GM12878 (cell line): ENCODE measurements around the gene MRAS. TPM values are rescaled to one million over a fixed set of nuclear protein-coding genes. Genes with fewer than 3 reads are reported as not detected.

ENCODE experiments used
- ATAC-seq: fragments of 200-7000 bp; cut with Tn5 transposase; 3 replicates; pipeline ENCODE4 v1.9.1; 2020; ENCODE audit warnings: mild to moderate bottlenecking, moderate library complexity
- BruUV-seq: library from RNA; stranded (reverse); fragments of 400-500 nt; replicated peaks from 2 replicates; lab custom pipeline; 2021; lab: Mats Ljungman, UMichigan
- CTCF ChIA-PET: fragments of 300-600 bp; sonication (Branson Sonifier 250); formaldehyde crosslinking; extraction: SDS; loops from one replicate; lab custom pipeline; 2021; ENCODE audit warnings: inconsistent platforms; lab: Yijun Ruan, JAX
- POLR2A ChIA-PET: fragments of 350-600 bp; formaldehyde crosslinking; extraction: SDS; loops from one replicate; lab custom pipeline; 2021; ENCODE audit warnings: inconsistent platforms; lab: Charles Lee
- RAD21 ChIA-PET: fragments of 300-600 bp; sonication (Branson Sonifier 250); formaldehyde crosslinking; loops from one replicate; lab custom pipeline; 2023; ENCODE audit warnings: antibody characterized with exemption; ENCODE audit not compliant: unreplicated experiment; lab: Charles Lee
- SMC1A ChIA-PET: fragments of 300-600 bp; sonication (Branson Sonifier 250); formaldehyde crosslinking; loops from one replicate; lab custom pipeline; 2023; ENCODE audit not compliant: unreplicated experiment, uncharacterized antibody; lab: Charles Lee
- DNase-seq: peaks from one replicate; pipeline ENCODE4 v3.0.0-alpha.2; 2011; ENCODE audit warnings: low read depth, low spot score
- FAIRE-seq: peaks from 3 replicates; lab custom pipeline; 2011; peaks lifted over from hg19 to GRCh38; lab: Jason Lieb, UNC
- H2AFZ ChIP-seq: 2 replicates; pipeline ENCODE4 v1.6.0; 2011; ENCODE audit warnings: low read depth, low read length, control low read depth; ENCODE audit not compliant: control insufficient read depth
- H3K27ac ChIP-seq: 2 replicates; pipeline ENCODE4 v1.5.1; 2011; ENCODE audit warnings: control low read depth; ENCODE audit not compliant: control insufficient read depth, insufficient read depth
- H3K27me3 ChIP-seq, 2 experiments: replicated peaks in 1 of 2; 2 replicates each; pipeline versions ENCODE4 v1.6.0 to v1.6.1; 2011; ENCODE audit warnings: low read length in 1 of 2; ENCODE audit not compliant: control insufficient read depth in 2 of 2, insufficient read depth in 2 of 2
- H3K36me3 ChIP-seq, 2 experiments: 2 replicates each; pipeline ENCODE4 v1.5.1; 2011; ENCODE audit warnings: low read length in 1 of 2; ENCODE audit not compliant: control insufficient read depth in 2 of 2, insufficient read depth in 2 of 2
- H3K4me1 ChIP-seq: 2 replicates; pipeline ENCODE4 v1.6.1; 2011; ENCODE audit warnings: mild to moderate bottlenecking, low read length, moderate library complexity, mixed read lengths; ENCODE audit not compliant: control insufficient read depth, insufficient read depth
- H3K4me2 ChIP-seq: 2 replicates; pipeline ENCODE4 v1.6.0; 2011; ENCODE audit warnings: control low read depth; ENCODE audit not compliant: control insufficient read depth, insufficient read depth
- H3K4me3 ChIP-seq: fragments of 200-600 bp; sonication (generic); 2 replicates; pipeline ENCODE4 v1.5.1; 2016
- H3K79me2 ChIP-seq: 2 replicates; pipeline ENCODE4 v1.6.0; 2011; ENCODE audit warnings: low read length; ENCODE audit not compliant: control insufficient read depth, insufficient read depth
- H3K9ac ChIP-seq: 2 replicates; pipeline ENCODE4 v1.8.0; 2011; ENCODE audit warnings: low read length, control low read depth, mixed read lengths; ENCODE audit not compliant: control insufficient read depth, insufficient read depth
- H3K9me3 ChIP-seq: replicated peaks from 3 replicates; pipeline ENCODE4 v1.5.1; 2011; ENCODE audit warnings: mild to moderate bottlenecking, low read length; ENCODE audit not compliant: control insufficient read depth, insufficient read depth
- H4K20me1 ChIP-seq: 2 replicates; pipeline ENCODE4 v1.6.0; 2011; ENCODE audit not compliant: control insufficient read depth, insufficient read depth
- CBX3 ChIP-seq: fragments of 200-600 bp; sonication (generic); IDR thresholded peaks from 2 replicates; pipeline ENCODE4 v1.6.1; 2016; ENCODE audit warnings: low read depth, borderline replicate concordance
- CREB1 ChIP-seq: IDR thresholded peaks from 2 replicates; pipeline ENCODE4 v1.6.1; 2012; ENCODE audit warnings: low read depth, mild to moderate bottlenecking, inconsistent platforms
- FOXM1 ChIP-seq: IDR thresholded peaks from 2 replicates; pipeline ENCODE4 v1.6.1; 2012; ENCODE audit warnings: low read depth, mild to moderate bottlenecking, inconsistent platforms, low read length, moderate library complexity
- IKZF2 ChIP-seq, 2 experiments: fragments of 450-650 bp; IDR thresholded peaks; 2 replicates each; pipeline ENCODE4 v1.6.1; 2017; ENCODE audit warnings: mild to moderate bottlenecking in 2 of 2, moderate library complexity in 2 of 2
- JUND ChIP-seq: IDR thresholded peaks from 2 replicates; pipeline ENCODE4 v1.6.1; 2012; ENCODE audit warnings: low read depth, mild to moderate bottlenecking, low read length, improper control_type of control experiment, moderate library complexity
- MYC ChIP-seq: IDR thresholded peaks from 2 replicates; pipeline ENCODE4 v1.6.1; 2011; ENCODE audit warnings: mild to moderate bottlenecking, low read length, moderate library complexity, inconsistent platforms; ENCODE audit not compliant: insufficient read depth, insufficient replicate concordance, insufficient read length, severe bottlenecking
- NR2C2 ChIP-seq: IDR thresholded peaks from 2 replicates; pipeline ENCODE4 v1.6.1; 2011; ENCODE audit warnings: borderline replicate concordance, low read depth; ENCODE audit not compliant: control insufficient read depth, insufficient read length
- POU2F2 ChIP-seq: IDR thresholded peaks from 3 replicates; pipeline ENCODE4 v1.6.1; 2011; ENCODE audit warnings: low read depth, mild to moderate bottlenecking, low read length, borderline replicate concordance
- RBBP5 ChIP-seq: fragments of 200-600 bp; sonication (generic); conservative IDR thresholded peaks from 2 replicates; pipeline ENCODE4 v1.6.1; 2016
- SMC3 ChIP-seq: IDR thresholded peaks from 2 replicates; pipeline ENCODE4 v1.6.1; 2011; ENCODE audit warnings: low read length, improper control_type of control experiment, borderline replicate concordance
- SPI1 ChIP-seq: IDR thresholded peaks from 2 replicates; pipeline ENCODE4 v1.6.1; 2011; ENCODE audit warnings: low read depth, mild to moderate bottlenecking, low read length, moderate library complexity, borderline replicate concordance; ENCODE audit not compliant: insufficient read depth
- STAT3 ChIP-seq: IDR thresholded peaks from 2 replicates; pipeline ENCODE4 v1.6.1; 2011; ENCODE audit warnings: low read depth, low read length, improper control_type of control experiment
- TARDBP ChIP-seq: IDR thresholded peaks from 2 replicates; pipeline ENCODE4 v1.6.1; 2016; ENCODE audit warnings: borderline replicate concordance
- TCF3 ChIP-seq: IDR thresholded peaks from 2 replicates; pipeline ENCODE4 v1.6.1; 2012; ENCODE audit warnings: low read depth, mild to moderate bottlenecking, low read length, borderline replicate concordance; ENCODE audit not compliant: insufficient read depth
- ZNF384 ChIP-seq: IDR thresholded peaks from 2 replicates; pipeline ENCODE4 v1.6.1; 2012; ENCODE audit warnings: low read depth, mild to moderate bottlenecking, low read length, improper control_type of control experiment, borderline replicate concordance
- ZSCAN29 ChIP-seq: fragments of 450-650 bp; IDR thresholded peaks from 2 replicates; pipeline ENCODE4 v1.6.1; 2017; ENCODE audit warnings: mild to moderate bottlenecking, moderate library complexity
- WGBS: methylation state at CpG from one replicate; pipeline ENCODE4 v1.1.6; 2016; ENCODE audit warnings: low lambda C conversion rate; ENCODE audit not compliant: insufficient replicate concordance, insufficient coverage; ENCODE audit errors: missing lambda C conversion rate; 5-methylcytosine and 5-hydroxymethylcytosine counted together
- in situ Hi-C: fragments of 300-500 bp; cut with MboI; formaldehyde crosslinking; loops from 9 replicates; pipeline ENCODE4 v1.14.3; 2018; ENCODE audit warnings: mixed read lengths
- intact Hi-C: fragments of 100-400 bp; cut with micrococcal nuclease; formaldehyde crosslinking; loops from one replicate; pipeline ENCODE4 v1.14.2; 2022; ENCODE audit not compliant: unreplicated experiment
- polyA plus RNA-seq, 11 experiments: library from polyadenylated mRNA; depleted of rRNA in 4 of 11; unstranded in 6 of 11; stranded (reverse) in 5 of 11; fragments of >200 nt; fragmentation: Nextera tagmentation in 4 of 11; fragmentation: Illumina TruSeq in 1 of 11; extraction: Ambion mirVana in 4 of 11; extraction: Trizol in 1 of 11; gene quantifications; 1 replicate in 1 of 11; 2 replicates in 10 of 11; pipeline versions ENCODE4 v1.2.1 to v1.2.3, GENCODE V29; 2011 to 2016; ENCODE audit warnings: inconsistent platforms in 2 of 11, missing spikeins in 2 of 11, low read depth in 1 of 11
- total RNA-seq, 4 experiments: library from RNA; depleted of rRNA in 3 of 4; stranded (reverse); fragments of >200 nt in 3 of 4; fragmentation: Illumina TruSeq in 1 of 4; extraction: Trizol in 1 of 4; gene quantifications; 2 replicates each; pipeline versions ENCODE4 v1.2.1 to v1.2.3, GENCODE V29; 2013 to 2021
- TF ChIP-seq, protein P1 (sequence below): fragments of 450-650 bp; IDR thresholded peaks from 2 replicates; pipeline ENCODE4 v1.6.1; 2018; ENCODE audit warnings: mild to moderate bottlenecking, low read depth, moderate library complexity; ENCODE audit not compliant: partially characterized antibody

The MRAS gene
- total and polyA plus RNA-seq, 10 of the 15 experiments (the other 5 are each of a cell fraction or from before 2014, with no cell fraction given): 0.01 to 0.44 (median 0.17) TPM; not detected in 6

DNA sequence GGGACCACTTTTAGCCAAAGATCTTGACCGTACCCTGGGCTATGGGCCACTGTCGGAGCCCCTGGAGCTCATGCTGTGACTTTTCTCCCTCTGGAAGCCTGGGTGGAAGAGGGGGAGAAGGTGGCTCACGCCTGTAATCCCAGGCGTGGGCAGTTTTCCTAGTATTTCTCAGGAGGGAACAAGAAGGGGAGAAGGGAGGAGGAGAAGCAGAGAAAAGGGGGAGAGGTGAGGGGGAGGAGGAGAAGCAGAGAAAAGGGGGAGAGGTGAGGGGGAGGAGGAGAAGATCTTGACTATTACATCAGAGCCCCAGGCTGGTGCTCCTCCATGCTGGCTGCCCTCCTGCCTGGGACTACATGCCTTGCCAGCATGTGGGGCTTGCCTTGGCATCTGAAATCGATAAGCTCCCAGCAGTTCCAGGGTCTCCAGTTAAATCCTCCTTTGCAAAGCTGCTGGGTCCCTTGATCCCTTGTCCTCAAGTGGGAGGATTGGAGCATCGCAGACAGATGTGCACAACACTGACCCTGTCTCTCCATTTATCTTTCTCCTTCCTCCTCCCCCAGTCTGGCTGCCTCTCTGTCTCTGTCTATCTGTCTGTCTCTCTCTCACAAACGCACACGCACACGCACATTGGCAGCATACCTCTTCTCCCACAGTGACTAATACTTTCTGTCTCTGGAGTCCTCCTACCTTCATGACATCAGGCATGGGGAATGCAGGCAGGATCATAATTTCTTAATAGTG, 41.6 kb downstream of the MRAS start:
- peaks cover 0 to 4% of the 10 kb centered on the region in 2 experiments; a peak in 3 of 4 replicates for H3K27me3 ChIP-seq
- H4K20me1 ChIP-seq: no peaks in the 10 kb centered on the region
- SMC1A ChIA-PET: no interaction called here
- TF ChIP-seq SPI1 (no peak), CREB1 (no peak), ZSCAN29 (no peak), MYC (no peak), CBX3 (no peak), JUND (no peak), POU2F2 (no peak), IKZF2 (IDR thresholded peaks at IDR 0.05) (no peak), ZNF384 (no peak), STAT3 (no peak), TCF3 (no peak), TARDBP (no peak), SMC3 (no peak), NR2C2 (no peak), FOXM1 (no peak), RBBP5 (no peak)
- TF ChIP-seq, protein P1, sequence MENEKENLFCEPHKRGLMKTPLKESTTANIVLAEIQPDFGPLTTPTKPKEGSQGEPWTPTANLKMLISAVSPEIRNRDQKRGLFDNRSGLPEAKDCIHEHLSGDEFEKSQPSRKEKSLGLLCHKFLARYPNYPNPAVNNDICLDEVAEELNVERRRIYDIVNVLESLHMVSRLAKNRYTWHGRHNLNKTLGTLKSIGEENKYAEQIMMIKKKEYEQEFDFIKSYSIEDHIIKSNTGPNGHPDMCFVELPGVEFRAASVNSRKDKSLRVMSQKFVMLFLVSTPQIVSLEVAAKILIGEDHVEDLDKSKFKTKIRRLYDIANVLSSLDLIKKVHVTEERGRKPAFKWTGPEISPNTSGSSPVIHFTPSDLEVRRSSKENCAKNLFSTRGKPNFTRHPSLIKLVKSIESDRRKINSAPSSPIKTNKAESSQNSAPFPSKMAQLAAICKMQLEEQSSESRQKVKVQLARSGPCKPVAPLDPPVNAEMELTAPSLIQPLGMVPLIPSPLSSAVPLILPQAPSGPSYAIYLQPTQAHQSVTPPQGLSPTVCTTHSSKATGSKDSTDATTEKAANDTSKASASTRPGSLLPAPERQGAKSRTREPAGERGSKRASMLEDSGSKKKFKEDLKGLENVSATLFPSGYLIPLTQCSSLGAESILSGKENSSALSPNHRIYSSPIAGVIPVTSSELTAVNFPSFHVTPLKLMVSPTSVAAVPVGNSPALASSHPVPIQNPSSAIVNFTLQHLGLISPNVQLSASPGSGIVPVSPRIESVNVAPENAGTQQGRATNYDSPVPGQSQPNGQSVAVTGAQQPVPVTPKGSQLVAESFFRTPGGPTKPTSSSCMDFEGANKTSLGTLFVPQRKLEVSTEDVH: no peak
- DNase-seq (no peak), ATAC-seq (no peak), FAIRE-seq (no peak)
- no TSS peak for BruUV-seq
- RAD21 ChIA-PET: interaction anchor here (0.6 kb wide), 1 partner anchor 810 kb away, joined by 3 read pairs; no protein-coding TSS in a partner anchor
- no peaks in the 10 kb centered on the region for H3K9me3 ChIP-seq
- no peaks in the 10 kb centered on the region for H3K4me1 ChIP-seq
- in situ Hi-C loops: no loop called here
- POLR2A ChIA-PET: no interaction called here
- H2AFZ ChIP-seq: no peak overlapping the region
- H3K4me2 ChIP-seq: no peak overlapping the region
- no peak overlapping the region for H3K27ac ChIP-seq
- 44% methylated on average over 9 of the region's 9 CpGs for WGBS
- H3K36me3 ChIP-seq: no peaks in the 10 kb centered on the region
- CTCF ChIA-PET: no interaction called here
- intact Hi-C loops: no loop called here
- no peaks in the 10 kb centered on the region for H3K79me2 ChIP-seq
- no peak overlapping the region for H3K4me3 ChIP-seq
- no peak overlapping the region for H3K9ac ChIP-seq
